MCF 10A (cell line): Measurements from ENCODE around the gene AKR1B1. TPM values are rescaled to one million over a fixed set of nuclear protein-coding genes. Genes with fewer than 3 reads are reported as not detected.

ENCODE experiments used
- Bru-seq: library from RNA; stranded (reverse); fragments of 400-500 nt; gene quantifications from one replicate; lab custom pipeline; 2021; lab: Mats Ljungman, UMichigan
- BruChase-seq, 2 experiments: library from RNA; stranded (reverse); fragments of 400-500 nt; gene quantifications; one replicate each; lab custom pipeline; 2021; lab: Mats Ljungman, UMichigan
- BruUV-seq: library from RNA; stranded (reverse); fragments of 400-500 nt; replicated peaks from 2 replicates; lab custom pipeline; 2021; lab: Mats Ljungman, UMichigan
- CTCF ChIA-PET: fragments of 300-600 bp; sonication (Branson Sonifier 250); formaldehyde crosslinking; extraction: SDS; loops from one replicate; lab custom pipeline; 2021; ENCODE audit warnings: antibody characterized with exemption, inconsistent platforms; lab: Yijun Ruan, JAX
- POLR2A ChIA-PET: fragments of 300-600, 350-650 bp; sonication (Branson Sonifier 250); formaldehyde crosslinking; extraction: SDS; loops from one replicate; lab custom pipeline; 2020; ENCODE audit warnings: antibody characterized with exemption, inconsistent platforms; lab: Yijun Ruan, JAX
- DNase-seq: peaks from one replicate; pipeline ENCODE4 v3.0.0-alpha.2; 2018; ENCODE audit not compliant: unreplicated experiment
- H3K27ac Mint-ChIP-seq: one replicate; pipeline ENCODE4 v1.8.0; 2022; ENCODE audit warnings: mild to moderate bottlenecking, low read depth, mixed read lengths; ENCODE audit not compliant: unreplicated experiment
- H3K27me3 Mint-ChIP-seq: one replicate; pipeline ENCODE4 v1.8.0; 2022; ENCODE audit warnings: mixed read lengths; ENCODE audit not compliant: insufficient read depth, unreplicated experiment
- H3K36me3 Mint-ChIP-seq: one replicate; pipeline ENCODE4 v1.8.0; 2022; ENCODE audit warnings: mild to moderate bottlenecking, moderate library complexity, mixed read lengths; ENCODE audit not compliant: insufficient read depth, unreplicated experiment
- H3K4me1 Mint-ChIP-seq: one replicate; pipeline ENCODE4 v1.8.0; 2022; ENCODE audit warnings: mixed read lengths; ENCODE audit not compliant: insufficient read depth, unreplicated experiment
- H3K4me3 Mint-ChIP-seq: one replicate; pipeline ENCODE4 v1.8.0; 2022; ENCODE audit warnings: mild to moderate bottlenecking, moderate library complexity, mixed read lengths; ENCODE audit not compliant: unreplicated experiment
- H3K9me3 Mint-ChIP-seq: one replicate; pipeline ENCODE4 v1.8.0; 2022; ENCODE audit warnings: mixed read lengths; ENCODE audit not compliant: unreplicated experiment
- CTCF ChIP-seq: fragments of 200-600 bp; IDR thresholded peaks from one replicate; pipeline ENCODE4 v1.8.0; 2022; ENCODE audit warnings: antibody characterized with exemption, mild to moderate bottlenecking; ENCODE audit not compliant: unreplicated experiment
- intact Hi-C: fragments of 100-400 bp; cut with micrococcal nuclease; formaldehyde crosslinking; loops from 2 replicates; pipeline ENCODE4 v1.14.1; 2022
- long read RNA-seq: library from polyadenylated mRNA; stranded (forward); transcript quantifications from one replicate; pipeline ENCODE4 v2.0.0, GENCODE V29; 2022
- total RNA-seq: library from RNA; stranded (reverse); gene quantifications from 2 replicates; pipeline ENCODE4 v1.2.3, GENCODE V29; 2022

AKR1B1 gene
- 115 and 128 TPM in 2 replicates for total RNA-seq
- percentile 71 among the genes with signal in this experiment for Bru-seq, nascent RNA
- BruChase-seq, experiment 1, labeled RNA remaining after a 6-hour chase = percentile 73 among the genes with signal in this experiment
- BruChase-seq, experiment 2, labeled RNA remaining after a 2-hour chase = percentile 63 among the genes with signal in this experiment
- long read RNA-seq, transcript AKR1B1-201 (10 exons, 1,409 nt) = major isoform, 145 of 187 reads
- long read RNA-seq, partial matches to known transcripts = 24 of 187 reads
- long read RNA-seq, other reads (novel, unspliced or antisense) = 16 of 187 reads

GRCh38 chr7:134458806-134459698 lies at the start of gene AKR1B1:
AKR1B1 (minus strand) TSS chr7:134459100; CDS start chr7:134459062, 38 bp downstream.
- Mint-ChIP-seq H3K9me3 (no peaks in the 10 kb centered on the region), H3K4me1 (peaks cover 29% of the 10 kb centered on the region), H3K27me3 (no peaks in the 10 kb centered on the region), H3K4me3 (peak within 1 kb of the TSS; percentile 76), H3K27ac (peak within 1 kb of the TSS; percentile 61), H3K36me3 (peaks cover 16% of the 10 kb centered on the region)
- ChIA-PET CTCF (interaction anchor here (0.6 to 7.2 kb wide), 15 partner anchors 11 to 1160 kb away, joined by 3 to 45 read pairs (median 6); no protein-coding TSS in a partner anchor), POLR2A (interaction anchor here (0.6 to 4.4 kb wide), 12 partner anchors 11 to 188 kb away, joined by 3 to 46 read pairs (median 4); no protein-coding TSS in a partner anchor)
- BruUV-seq = no TSS peak
- TF ChIP-seq CTCF = peak; percentile 18
- intact Hi-C loops = loop anchor here (2.0 kb wide), 1 partner anchor 20 kb away; no protein-coding TSS in a partner anchor
- peak; percentile 86 for DNase-seq

GRCh38 chr7:134505856-134506255 lies 47.0 kb upstream of the AKR1B1 start:
- Mint-ChIP-seq H3K36me3 (no peaks in the 10 kb centered on the region), H3K27me3 (no peaks in the 10 kb centered on the region), H3K27ac (no peak overlapping the region), H3K4me1 (peaks cover 20% of the 10 kb centered on the region), H3K4me3 (no peak overlapping the region), H3K9me3 (no peaks in the 10 kb centered on the region)
- TF ChIP-seq CTCF = no peak
- intact Hi-C loops = no loop called here
- DNase-seq = peak; percentile 25
- CTCF ChIA-PET = interaction anchor here (1.1 to 2.9 kb wide), 4 partner anchors 9 to 73 kb away, joined by 4 to 34 read pairs (median 10); no protein-coding TSS in a partner anchor
- no TSS peak for BruUV-seq
- POLR2A ChIA-PET = interaction anchor here (0.9 kb wide), 1 partner anchor 62 kb away, joined by 3 read pairs; no protein-coding TSS in a partner anchor

- H3K27ac Mint-ChIP-seq = peak overlapping the region; percentile 59
- no peaks in the 10 kb centered on the region for H3K27me3 Mint-ChIP-seq
- intact Hi-C loops = no loop called here
- H3K4me1 Mint-ChIP-seq = peaks cover 20% of the 10 kb centered on the region
- H3K4me3 Mint-ChIP-seq = no peak overlapping the region
- no peaks in the 10 kb centered on the region for H3K36me3 Mint-ChIP-seq
- no TSS peak for BruUV-seq
- DNase-seq = peak; percentile 43
- POLR2A ChIA-PET = interaction anchor here (0.7 to 1.0 kb wide), 2 partner anchors 10 kb away, joined by 4 read pairs; no protein-coding TSS in a partner anchor
- TF ChIP-seq CTCF = no peak
- no peaks in the 10 kb centered on the region for H3K9me3 Mint-ChIP-seq
- CTCF ChIA-PET = interaction anchor here (2.9 kb wide), 1 partner anchor 72 kb away, joined by 34 read pairs; no protein-coding TSS in a partner anchor
Measured at GRCh38 chr7:134504660-134505164, 45.8 kb upstream of the AKR1B1 start.
